HG02938 (cell line): ENCODE results near the gene TRH.
"Not testable (repeated sequence)": the region's sequence is repeated elsewhere in the genome, so short reads cannot be mapped to it uniquely, and the experiment has no call there.

ENCODE experiments used
- ATAC-seq: cut with Tn5 transposase; IDR thresholded peaks from one replicate; pipeline ENCODE4 v1.9.1; 2021; ENCODE audit warnings: mild to moderate bottlenecking, moderate library complexity; ENCODE audit not compliant: unreplicated experiment

The TRH gene

GRCh38 chr3:130002666-130003598 lies 28.4 kb downstream of the TRH start:
- not testable (repeated sequence) for ATAC-seq

DNA sequence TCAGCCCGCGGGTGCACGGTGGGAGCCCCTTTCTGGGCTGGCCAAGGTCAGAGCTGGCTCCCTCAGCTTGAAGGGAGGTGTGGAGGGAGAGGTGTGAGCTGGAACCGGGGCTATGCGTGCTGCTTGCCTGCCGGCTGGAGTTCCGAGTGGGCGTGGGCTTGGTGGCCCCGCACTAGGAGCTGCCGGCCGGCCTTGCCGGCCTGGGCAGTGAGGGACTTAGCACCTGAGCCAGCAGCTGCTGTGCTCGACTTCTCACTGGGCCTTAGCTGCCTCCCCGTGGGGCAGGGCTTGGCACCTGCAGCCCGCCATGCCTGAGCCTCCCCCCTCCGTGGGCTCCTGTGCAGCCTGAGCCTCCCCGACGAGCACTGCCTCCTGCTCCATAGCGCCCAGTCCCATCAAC lies 36.0 kb downstream of the TRH start:
- ATAC-seq = no peak

GRCh38 chr3:130012108-130012507 lies 37.6 kb downstream of the TRH start:
- not testable (repeated sequence) for ATAC-seq

DNA sequence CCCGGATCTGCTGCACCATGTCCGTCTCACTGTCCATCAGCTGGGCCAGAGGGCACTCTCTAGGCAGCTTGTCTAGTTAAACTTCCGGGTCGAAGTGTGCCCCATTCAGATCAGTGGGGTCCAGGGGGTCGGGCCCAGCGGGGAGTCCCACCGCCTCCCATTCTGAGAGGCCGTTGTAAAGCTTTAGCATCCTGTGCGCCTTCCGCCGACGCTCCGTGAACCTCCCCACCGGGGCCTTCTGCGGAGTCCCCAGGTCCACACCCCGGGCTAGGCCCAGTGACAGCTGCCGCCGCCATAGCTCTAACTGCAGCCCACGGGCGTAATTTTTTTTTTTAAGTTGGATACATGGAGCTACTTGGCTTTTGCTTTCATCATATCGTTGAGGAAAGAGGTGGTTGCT lies 38.7 kb downstream of the TRH start:
- not testable (repeated sequence) for ATAC-seq

GRCh38 chr3:130014526-130014925 lies 40.0 kb downstream of the TRH start:
- no peak for ATAC-seq

DNA sequence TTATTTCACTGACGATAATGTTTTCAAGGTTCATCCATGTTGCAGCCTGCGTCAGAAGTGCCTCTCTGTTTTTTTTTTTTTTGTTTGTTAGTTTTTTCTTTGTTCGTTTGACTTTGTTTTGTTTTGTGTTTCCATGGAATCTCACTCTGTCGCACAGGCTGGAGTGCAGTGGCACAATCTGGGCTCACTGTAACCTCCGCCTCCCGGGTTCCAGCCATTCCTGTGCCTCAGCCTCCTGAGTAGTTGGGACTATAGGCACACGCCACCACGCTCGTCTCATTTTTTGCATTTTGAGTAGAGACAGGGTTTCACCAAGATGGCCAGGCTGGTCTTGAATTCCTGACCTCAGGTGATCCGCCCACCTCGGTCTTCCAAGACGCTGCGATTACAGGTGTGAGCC lies 43.1 kb downstream of the TRH start:
- not testable (repeated sequence) for ATAC-seq

DNA sequence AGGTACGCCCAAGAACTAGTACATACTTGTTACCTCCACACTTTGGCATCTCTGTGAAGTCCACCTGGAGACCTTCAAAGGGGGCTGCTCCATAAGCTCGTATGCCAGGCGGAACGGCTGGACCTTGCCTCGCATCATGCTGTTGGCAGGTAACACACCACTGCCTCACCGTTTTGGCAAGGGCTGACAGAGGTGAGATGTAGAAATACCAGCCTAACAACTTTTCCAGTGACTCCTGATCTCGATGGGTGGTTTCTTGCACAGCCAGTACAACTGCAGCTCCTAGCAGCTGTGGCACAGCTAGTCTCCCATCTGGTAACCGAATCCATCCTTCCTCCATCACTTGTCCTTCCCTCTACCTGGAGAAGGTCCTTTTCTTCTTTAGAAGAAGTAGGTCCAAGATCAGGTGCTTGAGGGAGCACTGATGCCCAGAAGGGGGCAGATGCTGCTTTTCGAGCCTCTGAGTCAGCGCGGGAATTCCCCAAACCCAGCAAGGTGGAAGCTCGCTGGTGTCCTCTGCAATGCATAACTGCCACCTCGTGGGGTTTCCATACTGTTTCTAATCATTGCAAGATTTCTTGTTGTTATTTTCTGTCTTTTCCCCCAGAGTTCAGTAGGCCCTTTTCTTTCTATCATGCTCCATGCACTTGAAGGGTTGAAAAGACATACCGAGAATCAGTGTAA lies 51.8 kb downstream of the TRH start:
- ATAC-seq = not testable (repeated sequence)

GRCh38 chr3:130027437-130027836 lies 52.9 kb downstream of the TRH start:
- not testable (repeated sequence) for ATAC-seq
